NCI-H526 (cell line): ENCODE results near the gene TRIM49C.
"Not testable (repeated sequence)": the region's sequence is repeated elsewhere in the genome, so short reads cannot be mapped to it uniquely, and the experiment has no call there.

Experiments
- DNase-seq, 2 experiments: peaks; one replicate each; lab custom pipeline; 2025; lab: John Stamatoyannopoulos, UW

Gene TRIM49C, protein sequence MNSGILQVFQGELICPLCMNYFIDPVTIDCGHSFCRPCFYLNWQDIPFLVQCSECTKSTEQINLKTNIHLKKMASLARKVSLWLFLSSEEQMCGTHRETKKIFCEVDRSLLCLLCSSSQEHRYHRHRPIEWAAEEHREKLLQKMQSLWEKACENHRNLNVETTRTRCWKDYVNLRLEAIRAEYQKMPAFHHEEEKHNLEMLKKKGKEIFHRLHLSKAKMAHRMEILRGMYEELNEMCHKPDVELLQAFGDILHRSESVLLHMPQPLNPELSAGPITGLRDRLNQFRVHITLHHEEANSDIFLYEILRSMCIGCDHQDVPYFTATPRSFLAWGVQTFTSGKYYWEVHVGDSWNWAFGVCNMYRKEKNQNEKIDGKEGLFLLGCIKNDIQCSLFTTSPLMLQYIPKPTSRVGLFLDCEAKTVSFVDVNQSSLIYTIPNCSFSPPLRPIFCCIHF

DNA sequence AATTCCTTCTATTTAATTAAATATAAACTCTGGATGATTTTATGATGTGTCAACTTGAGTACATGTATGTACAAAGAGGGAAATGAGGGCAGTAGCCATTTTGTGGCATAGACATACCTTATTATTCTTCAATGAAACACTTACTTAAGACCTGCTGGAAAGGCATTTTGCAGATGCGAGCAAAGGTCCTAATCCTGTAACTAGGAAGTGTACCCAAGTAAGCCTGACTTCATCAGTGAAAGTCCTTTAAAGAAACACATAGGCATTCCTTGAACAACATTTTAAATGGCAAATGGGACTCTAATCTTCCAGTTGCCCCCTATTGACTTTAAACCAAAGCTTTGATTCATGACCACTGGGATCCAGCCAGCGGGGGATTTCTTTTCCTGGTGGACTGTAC, at the start of gene TRIM49C:
TSS of gene TRIM49C (plus strand) at position 301 of the 400 bp plus-strand sequence. CDS start 4,106 bp downstream, outside the sequence.
- not testable (repeated sequence) for DNase-seq

DNA sequence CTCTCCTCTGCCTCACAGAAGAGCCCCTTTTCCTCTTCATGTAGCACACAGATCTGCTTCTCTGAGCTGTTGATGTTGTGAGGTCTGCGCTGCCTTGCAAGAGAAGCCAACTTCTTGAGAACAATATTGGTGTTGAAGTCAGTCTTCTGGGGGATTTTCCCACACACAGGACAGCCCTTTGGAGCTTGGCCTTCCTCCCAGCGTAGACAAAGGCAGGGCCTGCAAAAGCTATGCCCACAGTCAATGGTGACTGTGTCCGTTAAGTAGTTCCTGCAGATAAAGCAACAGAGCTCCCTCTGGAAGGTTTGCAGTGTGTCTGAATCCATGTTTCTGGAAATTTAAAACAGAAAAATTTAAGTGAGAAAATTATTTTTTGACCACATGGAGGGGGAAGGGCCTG, 6.7 kb upstream of the TRIM49C start:
- DNase-seq, result not testable (repeated sequence)

DNA sequence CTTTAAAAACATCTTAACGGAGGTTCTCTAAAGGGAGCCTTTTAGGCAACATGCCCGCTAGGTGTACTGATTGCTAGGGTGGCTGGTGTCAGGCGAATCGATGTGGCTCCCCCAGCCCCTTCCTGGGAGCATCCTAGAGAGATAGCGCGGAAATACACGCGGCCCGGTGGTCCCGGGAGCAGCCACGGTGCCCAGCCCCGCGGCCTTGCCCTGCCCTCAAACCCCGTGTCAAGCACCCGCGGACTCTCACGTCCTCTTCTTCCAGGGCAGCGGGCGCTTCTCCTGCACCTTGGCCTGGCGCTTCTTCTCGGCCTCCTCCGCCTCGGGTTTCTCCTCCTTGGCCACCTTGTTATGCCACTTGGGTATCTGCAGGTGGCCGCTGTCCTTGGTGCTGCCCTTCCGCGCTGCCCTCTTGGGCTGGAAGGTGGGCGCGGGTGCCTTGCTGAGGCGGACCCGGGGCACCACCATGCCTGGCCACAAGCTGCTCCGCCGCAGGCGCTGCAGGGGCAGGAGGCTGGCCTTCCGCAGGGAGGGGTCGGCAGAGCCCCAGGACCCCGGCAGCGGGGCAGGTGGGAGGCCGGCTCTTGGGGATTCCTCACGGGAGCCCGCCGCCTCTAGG, 20.8 kb downstream of the TRIM49C start:
- not testable (repeated sequence) for DNase-seq

DNA sequence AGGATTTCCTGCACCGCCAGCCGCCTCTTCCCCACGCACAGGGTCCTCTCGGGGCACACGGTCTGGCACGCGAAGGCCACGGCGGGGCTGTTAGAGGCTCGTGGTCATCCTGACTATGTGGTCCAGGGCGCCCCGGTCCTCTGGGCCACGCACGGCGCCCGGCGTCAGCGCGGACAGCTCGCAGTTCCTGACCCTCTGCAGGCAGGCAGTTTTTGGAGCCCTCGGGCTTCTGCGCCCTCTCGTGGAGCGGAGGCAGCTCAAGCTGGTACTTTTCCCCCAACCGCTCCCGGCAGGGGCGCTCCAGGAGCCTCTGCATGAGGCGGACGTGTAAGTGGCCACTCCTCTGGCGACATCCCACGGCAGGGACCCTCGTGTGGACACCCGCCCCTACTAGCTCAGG, 21.4 kb downstream of the TRIM49C start:
- not testable (repeated sequence) for DNase-seq

DNA sequence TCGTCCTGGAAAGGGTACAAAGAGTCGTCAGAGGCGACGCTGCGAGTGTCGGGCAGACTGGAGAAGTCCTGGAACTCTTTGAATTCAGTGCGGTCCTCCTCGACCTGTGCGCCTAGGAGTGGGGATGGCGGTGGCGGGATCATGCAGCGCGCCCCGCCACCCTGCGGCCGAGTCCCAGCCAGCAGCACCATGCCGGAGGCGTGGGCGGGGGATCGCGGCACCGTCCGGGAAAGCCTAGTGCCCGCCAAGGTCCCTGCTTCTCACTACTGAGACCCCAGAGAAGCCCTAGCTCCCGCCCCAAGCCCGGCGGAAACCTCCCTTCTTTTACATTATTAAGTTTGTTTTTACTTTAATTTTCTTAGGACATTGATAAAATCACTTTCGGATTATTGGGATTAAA, 22.6 kb downstream of the TRIM49C start:
- not testable (repeated sequence) for DNase-seq

DNA sequence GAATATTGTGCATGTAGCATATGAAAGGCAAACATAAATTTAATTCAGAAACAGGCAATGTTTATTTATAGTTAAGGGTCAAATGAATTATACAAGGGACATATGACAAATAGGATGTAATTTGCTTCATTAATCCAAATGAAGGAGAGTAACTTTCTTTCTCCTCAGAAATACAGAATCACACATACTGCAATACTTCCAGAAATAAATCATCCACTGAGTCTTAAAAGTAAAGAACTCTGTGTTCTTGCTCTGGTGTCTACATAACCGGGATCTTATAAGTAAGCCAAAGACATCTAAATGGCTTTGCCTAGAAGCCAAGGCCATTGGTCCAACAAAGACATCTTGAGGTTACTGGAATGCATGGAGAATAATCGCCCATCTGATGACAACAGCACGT, 54.7 kb downstream of the TRIM49C start, which contains the start of gene UBTFL1:
TSS of gene UBTFL1 (plus strand) at position 301 of the 400 bp plus-strand sequence. CDS start at position 301, 0 bp downstream.
- not testable (repeated sequence) for DNase-seq

DNA sequence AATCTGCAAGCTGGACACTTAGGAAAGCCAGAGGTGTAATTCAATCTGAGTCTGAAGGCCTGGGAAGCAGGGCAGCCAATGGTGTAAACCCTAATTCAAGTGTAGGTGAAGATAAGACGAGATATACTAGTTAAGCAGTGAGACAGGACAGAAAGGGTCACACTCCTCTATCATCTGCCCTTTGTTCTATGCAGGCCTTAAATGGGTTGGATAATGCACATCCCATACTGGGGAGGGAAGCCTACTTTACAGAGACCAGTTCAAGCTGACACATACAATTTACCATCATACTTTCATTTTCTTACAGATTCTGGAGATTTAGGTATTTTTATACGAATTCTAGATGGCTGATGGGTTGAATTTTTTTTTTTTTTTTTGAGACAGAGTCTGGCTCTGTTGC, 57.8 kb downstream of the TRIM49C start:
- not testable (repeated sequence) for DNase-seq
